Measurements from ENCODE around the gene KCNJ16.

Gene KCNJ16

DNA sequence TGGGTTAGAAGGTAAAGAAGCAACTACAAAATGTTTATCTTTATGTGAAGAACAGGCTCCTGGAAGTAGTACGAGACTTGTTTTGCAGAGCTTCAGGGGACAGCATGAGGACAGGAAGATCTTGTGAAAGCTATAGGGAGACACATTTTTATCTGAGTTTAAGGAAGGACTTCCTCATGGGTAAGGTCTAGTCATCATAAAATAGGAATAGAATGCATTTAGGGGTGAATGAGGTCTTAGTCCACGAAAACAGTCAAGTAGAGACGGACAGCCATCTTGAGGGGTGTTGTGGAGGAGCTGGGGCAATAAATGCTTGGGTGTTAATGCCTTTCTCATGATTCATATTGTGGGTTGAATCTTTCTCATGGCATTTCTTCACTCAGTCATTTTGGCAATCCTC lies 24.3 kb downstream of the KCNJ16 start:
- DNase-seq: no peak

DNA sequence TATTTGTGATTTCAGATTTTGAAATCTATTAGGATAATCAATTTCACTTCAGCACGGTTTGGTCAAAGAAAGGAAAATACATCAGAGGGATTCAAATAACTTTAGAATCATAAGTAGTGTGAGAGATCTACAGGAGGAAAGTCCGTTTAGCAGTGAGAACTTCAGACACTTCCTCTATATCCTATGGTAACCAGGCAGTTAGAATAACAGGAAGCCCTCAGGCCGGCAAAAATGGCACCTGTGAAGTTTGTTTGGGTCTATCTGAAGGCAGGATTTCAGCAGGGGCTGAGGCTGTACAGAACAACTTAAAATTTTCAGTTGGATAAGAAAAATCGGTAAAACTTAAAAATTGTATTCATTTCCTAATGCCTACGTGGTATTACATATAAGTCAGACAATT lies 24.9 kb downstream of the KCNJ16 start:
- no peak for DNase-seq

DNA sequence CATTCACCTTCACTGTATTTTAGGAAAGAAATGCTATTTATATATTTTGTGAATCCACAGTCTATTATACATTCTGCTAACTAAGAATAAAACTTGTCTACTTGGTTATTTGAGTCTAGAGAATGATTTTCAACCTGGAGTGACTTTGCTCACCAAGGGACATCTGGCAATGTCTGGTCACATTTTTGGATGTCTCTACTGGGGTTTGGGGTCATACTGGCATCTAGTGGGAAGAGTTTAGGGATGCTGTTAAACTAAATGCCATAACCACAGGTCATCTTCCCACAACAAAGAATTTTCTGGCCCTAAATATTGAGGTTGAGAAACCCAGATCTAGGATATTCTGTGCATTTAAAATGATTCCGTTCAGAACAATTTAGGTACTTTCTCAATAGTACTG lies 26.0 kb downstream of the KCNJ16 start:
- DNase-seq: no peak

DNA sequence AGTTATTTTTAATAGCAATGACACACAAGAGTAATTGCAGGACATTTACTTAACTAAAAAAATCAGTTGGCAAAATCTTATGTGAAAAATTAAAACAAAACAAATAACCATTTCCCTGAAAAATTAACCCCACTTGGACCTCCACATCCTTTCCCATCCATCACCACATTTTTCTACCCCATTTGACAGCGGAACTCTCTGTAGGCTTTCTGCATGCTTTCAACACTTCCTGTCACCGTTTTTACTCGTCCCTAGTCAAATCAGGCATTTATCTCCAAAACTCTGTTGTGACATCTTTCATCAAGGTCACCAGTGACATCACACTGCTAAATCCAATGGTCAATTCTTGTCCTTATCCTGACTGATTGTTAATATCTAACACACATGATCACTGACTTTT lies 27.5 kb downstream of the KCNJ16 start:
- no peak for DNase-seq

DNA sequence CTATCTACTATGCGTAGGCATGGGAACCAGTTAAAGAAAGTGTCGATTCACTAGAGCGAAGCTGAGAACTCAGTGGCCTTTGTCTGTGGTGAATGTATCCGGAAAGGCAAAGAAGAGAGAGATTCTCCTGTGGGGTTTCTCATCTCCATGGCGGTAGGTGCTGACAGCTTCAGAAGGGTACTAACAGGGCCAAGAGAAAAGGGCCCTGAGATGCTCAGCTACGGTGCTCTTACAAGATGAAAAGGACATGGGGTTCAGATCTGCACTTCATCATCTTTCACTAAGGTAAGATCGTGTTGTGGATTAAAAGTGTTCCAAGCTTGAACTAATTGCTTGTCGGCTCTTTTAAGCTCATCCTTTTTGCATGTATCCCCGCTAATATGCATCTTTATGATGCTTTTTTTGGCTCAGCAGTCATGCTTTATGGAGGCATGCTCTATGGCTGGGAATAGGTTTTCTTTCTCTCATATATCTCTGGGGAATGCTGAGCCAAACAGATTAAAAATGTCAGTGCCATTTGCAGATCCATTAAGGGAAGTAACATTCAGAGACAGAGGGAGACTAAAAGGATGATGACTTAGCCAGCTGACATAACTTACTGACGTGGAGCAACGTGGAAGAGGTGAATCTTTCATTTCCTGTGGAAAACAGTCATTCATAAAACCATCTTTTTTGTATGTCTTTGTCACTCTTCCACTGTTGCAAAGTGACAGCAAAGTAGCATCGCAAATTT lies 29.9 kb downstream of the KCNJ16 start:
- no peak for DNase-seq

DNA sequence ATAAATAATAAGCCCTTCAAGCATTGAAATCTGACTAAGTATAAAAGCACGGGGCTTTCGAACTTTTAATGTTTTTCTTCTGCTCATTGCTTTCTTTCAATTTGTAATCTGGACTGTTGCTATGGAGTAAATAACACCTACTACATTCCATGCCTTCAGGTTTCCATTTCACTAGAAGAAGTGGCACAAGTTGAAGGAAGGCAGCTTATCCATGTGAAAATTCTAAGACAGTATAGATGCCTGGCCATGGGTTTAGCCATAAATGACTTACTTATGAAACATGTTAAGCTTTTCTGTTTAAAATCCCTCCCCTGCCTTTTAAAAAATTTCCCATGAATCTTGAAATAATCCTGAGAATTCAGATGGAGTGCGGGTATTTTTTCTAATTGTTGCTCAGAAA lies 30.6 kb downstream of the KCNJ16 start:
- DNase-seq: no peak

DNA sequence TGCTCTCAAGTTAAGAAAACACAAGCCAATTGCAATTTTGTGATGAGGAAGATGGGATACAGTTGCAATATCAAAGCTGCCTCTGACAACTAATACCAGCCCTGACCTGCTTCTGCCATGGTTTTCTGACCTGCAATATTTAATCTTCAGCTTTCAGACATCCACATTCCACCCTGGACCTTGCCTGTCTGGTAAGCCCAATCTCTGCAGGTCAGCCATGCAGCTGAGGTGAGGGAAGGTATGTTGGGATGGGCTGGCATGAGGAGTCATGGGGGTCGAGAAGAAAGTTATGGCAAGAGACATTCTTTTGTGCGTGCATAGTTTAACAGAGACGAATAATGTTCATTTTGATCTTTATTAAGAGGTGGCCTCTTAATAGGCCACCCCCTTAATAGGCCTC lies 31.5 kb downstream of the KCNJ16 start:
- DNase-seq: no peak

DNA sequence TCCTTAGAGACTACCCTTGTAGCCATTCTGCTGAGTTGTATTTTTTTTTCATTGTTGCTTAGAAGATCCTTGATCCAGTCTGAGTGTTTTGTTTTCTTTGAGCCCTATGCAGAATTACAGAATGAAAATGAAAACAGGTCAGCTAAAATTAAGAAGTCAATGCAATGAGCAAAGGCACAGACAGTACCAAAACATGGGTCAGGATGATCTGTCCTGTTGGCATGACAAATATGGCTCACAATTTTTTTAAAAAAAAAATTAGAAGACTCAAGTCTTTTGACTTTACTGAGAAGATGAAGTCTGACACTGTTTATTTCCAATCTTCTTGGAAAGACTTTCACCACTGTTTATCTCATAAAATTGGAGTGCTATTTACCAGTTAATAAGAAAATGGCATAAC lies 32.4 kb downstream of the KCNJ16 start:
- DNase-seq: no peak

DNA sequence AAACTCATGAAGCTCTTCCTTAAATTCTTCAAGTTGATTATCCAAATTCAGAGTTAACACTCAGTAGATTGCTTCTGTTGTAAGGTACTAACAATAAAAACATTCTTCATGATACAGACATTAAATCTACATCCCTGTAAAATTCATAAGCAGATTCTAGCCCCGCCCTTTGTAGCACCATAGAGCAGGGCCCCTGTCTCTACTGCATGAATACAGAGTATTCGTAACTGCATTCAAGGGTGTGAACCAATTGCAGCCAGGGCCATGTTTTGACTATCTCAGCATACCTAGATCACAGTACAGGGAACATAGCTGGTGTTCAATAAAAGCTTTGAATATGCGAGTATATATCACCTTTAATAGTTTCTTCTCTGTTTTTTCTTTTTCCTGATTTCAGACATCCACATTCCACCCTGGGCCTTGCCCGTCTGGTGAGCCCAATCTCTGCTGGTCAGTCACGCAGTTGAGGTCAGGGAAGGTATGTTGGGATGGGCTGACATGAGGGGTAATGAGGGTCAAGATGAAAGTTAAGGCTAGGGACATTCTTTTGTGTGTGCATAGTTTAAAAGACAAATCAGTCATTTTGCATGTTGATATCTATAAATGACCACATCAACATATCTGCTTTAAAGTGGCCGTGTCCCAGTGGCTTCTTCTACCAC lies 33.0 kb downstream of the KCNJ16 start:
- DNase-seq: no peak

DNA sequence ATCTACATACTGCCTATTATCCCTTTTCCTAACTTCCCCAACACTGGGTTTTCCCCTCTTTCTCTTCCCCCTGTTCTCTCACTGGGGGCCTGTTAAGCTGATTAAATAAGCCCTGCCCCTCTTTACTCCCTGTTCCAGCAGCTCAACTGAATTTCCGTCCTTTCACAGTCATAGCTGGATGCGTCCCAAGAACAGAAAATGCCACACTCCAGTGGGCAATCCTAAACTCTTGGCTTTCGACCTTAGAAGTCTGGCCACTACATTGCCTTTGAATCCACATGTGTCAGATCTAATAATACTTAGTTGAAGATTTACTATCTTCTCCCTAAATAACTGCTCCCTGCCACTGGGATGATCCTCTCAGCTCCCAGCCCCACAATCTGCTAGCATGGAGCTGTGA lies 34.5 kb downstream of the KCNJ16 start:
- DNase-seq: no peak

DNA sequence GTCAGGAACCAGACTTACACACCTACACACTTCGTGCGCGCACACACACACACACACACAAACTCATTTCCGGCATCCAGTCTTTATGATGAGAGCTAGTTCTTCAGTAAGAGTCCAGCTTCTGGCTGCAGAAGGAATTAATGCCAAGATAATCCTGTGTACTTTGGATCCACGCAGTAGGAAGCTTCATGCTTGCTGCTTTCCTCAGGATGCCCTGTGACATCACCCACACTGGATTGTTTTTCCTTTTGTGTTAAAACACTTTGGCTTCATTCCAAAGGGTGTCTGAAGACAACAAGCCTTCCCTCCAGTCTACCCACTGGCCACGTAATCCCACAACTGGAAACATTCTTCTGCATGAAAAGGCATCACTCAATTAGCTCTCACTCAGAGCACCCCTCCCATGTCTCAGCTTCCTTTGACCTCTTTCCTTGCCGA lies 35.4 kb downstream of the KCNJ16 start:
- DNase-seq: no peak

DNA sequence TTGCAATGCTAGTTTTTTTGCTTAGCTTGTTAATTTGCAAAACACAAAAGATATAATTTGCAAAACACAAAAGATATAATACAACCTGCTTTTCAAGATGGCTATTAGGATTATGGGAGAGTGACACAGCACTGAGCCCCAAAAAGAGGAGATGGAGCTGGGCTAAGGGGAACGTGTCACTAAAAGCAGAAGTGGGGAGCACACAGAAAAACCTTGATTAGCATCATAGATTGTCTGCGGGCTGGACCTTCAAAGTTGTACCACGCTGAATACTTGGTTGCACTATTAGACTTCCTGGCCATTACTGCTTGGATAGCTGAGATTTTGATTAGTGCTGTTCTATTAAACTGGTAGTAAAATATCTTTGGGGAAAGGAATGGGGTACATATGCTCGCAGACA lies 36.2 kb downstream of the KCNJ16 start:
- no peak for DNase-seq

DNA sequence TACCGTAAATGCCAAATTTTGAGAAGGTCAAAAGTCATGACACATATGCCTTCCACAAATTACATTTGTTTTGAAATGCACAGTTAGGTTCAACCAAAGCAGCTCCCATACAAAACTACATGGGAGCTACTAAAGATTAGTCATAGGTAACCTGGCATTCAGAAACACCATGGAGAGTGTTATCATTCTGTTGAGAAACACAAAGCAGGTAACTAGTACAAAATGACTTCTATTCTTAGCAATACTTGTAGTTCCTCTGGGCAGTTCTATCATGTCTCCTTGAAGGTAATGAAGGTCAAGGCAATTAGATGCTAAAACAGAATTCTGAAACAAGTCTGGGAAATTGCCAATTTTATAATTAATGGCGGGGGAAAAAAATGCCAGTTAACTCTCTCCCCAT lies 39.4 kb downstream of the KCNJ16 start:
- DNase-seq: no peak

DNA sequence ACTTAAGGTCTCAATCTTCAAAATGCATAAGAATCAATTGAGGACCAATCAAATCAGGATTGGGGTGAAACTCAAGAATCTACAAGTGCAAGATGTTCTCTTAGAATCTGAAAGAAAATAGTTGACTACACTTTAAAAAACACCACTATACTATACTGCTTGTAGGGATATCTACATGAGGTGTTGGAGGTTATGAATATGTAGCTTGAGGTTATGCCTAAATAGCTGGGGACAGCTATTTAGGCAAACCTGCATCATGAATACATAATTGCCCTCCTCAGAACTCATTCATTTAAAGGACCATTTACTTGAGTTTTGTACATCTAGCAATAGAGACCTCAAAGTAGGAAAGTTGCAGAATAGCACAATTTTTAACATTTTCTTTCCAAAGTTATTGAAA lies 40.1 kb downstream of the KCNJ16 start:
- no peak for DNase-seq

DNA sequence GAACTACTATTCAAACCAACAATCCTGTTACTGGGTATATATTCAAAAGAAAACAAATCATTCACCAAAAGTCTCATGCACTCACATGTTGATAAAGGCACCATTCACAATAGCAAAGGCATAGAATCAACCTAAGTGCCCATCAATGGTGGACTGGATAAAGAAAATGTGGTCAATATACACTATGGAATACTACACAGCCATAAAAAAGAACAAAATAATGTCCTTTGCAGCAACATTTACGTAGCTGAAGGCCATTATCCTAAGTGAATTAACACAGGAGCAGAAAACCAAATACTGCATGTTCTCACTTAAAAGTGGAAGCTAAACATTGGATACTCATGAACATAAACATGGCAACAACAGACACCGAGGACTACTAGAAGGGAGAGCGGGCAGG lies 41.9 kb downstream of the KCNJ16 start:
- no peak for DNase-seq

DNA sequence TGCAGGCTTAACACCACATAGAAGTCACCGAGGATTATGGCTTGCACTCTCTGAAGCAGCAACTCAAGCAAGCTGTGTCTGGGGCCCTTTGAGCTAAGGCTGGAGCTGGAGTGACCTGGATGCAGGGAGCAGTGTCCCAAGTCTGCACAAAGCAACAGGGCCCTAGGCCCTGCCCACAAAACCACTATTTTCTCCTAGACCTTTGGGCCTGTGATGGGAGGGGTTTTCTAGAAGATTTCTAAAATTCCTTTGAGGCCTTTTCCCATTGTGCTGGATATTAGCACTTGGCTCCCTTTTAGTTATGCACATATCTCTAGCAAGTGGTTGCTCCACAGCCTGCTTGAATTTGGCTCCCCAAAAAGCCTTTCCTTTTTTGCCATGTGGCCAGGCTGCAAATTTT lies 44.5 kb downstream of the KCNJ16 start:
- no peak for DNase-seq

DNA sequence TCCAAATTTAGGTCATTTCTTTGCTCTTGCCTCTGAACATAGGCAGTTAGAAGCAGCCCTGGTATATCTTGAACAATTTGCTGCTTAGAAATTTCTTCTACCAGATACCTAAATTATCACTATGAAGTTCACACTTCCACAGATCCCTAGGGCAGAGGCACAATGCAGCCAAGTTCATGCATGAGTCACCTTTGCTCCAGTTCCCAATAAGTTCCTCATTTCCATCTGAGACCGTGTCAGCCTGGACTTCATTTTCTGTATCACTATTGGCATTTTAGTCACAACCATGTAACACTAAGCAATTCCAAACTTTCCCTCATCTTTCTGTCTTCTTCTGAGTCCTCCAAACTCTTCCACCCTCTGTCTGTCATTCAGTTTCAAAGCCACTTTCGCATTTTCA lies 45.0 kb downstream of the KCNJ16 start:
- no peak for DNase-seq

DNA sequence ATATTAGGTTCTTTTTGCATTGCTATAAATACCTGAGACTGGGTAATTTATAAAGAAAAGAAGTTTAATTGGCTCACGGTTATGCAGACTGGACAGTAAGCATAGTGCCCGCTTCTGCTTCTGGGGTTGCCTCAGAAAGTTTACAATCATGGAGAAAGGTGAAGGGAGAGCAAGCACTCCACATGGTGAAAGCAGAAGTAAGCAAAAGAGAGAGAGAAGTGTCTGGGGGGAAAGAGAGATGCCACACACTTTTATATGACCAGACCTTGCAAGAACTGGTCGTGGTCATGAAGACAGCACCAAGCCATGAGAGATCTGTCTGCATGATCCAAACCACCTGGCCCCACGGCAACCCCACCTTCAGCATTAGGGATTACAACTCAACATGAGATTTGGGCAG lies 45.4 kb downstream of the KCNJ16 start:
- no peak for DNase-seq

DNA sequence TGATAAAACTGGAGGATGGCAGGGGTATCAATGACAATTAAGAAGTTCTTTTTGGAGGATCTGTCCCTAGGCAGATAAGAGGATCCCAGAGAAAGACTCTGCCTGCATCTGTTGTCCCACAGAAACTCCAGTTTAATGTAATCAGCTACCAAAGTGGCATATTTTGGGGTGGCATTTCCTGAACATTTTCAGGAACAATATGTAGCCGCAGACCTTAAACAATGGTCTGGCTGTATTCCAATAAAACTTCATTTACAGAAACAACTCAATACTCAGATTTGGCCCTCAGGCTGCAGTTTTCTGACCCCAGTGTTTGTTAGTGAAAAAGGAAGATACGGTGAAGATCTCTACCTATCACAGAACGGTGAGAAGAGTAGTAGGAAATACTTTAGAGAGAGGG lies 46.1 kb downstream of the KCNJ16 start:
- no peak for DNase-seq

DNA sequence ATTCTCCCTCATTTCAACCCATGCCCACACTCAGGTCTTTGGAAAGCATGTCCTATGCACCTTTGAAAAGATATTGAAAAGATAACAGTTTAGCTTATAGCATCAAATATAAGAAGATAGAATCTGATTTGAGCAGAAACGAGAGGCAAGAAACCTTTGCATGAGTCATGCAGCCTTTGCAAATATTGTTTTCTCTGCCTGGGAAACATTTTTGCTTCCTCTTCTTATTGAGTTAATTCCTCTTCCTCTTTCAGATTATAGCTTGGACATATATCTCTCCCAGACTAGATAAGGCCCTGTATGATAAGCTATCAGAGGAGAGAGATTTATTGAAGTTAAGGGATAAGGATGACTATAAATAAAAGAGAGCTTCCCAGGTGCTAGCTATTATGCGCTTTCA lies 48.2 kb downstream of the KCNJ16 start:
- DNase-seq: no peak

DNA sequence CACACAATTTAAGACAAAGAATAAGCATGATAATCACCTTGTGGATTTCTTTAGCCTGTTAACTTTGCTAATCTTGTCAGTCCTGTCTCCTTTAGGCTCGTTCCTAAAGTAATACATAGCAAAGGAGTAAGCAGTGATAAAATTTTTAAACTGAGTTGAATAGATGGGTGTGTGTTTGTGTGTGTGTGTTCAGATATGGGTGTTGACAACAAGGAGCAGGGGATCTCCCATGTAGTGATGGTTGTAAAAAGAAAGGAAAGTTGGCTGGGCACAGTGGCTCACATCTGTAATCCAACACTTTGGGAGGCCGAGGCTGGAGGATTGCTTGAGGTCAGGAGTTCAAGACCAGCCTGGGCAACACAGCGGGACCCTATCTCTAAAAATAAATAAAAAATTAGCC lies 49.7 kb downstream of the KCNJ16 start:
- no peak for DNase-seq

DNA sequence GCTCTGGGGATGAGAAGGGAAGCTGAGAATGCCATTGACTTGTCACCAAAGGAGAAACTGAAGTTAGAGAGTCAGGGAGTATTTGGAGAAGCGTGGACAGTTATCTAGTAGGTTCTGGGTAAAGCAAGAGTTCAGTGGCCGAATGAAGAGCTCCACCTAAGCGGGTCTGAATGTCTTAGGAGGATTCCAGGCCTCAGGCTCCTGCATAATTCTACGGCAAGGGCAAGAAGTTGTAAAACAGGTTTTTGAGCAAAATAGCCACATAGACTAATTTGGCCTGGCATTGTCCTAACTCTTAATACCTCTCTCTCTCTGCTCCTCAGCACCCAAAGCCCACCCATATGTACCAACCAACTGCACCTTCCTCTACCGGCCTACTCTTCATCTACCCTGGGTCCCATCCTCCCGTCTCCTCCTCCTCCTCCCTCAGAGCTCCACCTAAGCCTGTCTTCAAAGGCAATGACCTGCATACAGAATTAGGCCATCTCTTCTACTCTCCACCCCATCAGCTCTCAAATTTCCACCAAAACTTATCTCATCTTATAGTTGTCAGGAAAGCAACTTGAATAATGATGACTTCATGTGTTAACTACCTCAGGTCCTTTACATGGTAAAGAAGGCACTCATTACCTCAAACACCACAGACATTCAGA lies 52.3 kb downstream of the KCNJ16 start:
- DNase-seq: no peak

DNA sequence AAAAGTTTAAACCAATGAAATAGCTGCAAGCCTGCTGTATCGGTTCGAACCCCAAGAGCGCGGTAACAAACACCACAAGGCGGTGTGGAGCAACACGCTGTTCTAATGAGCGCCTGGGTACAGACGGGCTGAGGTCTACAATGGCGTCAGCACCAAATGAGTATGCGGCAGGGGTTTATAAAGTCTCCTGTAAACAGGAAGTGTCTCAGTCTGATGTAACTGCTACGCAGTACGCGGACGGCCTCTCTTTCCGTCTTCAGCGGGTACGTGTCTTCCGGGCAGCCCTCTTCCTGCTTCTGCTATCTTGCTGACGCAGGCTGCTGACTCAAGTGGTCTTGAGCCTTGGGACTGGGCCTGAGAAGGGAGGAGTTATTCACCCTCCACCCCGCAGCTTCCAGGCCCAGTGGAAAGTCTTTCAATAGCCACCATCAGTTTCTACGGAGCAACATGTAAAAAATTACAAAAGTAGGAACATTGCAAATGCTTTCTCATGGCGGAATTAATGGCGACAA lies 53.8 kb downstream of the KCNJ16 start:
- no peak for DNase-seq

DNA sequence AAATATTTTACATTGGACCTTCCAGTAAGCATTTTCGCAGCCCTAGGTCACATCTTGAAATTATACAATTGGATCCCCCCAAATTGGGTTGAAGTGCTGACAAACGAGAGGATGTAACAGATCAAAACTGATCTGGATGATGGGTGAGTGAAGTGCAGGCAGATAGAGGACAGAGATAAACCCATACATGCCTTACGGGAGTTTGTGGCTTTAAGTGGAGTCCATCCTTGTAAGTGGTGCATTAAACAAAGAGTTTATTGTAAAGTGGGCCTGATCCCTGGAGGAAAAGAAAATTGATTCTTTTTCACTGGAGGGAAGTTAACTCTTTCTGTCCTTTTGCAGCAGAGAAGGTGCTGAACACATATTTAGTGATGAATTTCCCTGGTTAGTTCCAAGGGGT lies 55.3 kb downstream of the KCNJ16 start:
- no peak for DNase-seq
